Activated T-helper 17 cell treated with anti-CD3 and anti-CD28 coated beads, Interleukin-2, amount 50 U/mL, for 72 hours (primary cell): ENCODE measurements around the gene KRT1. TPM values are rescaled to one million over a fixed set of nuclear protein-coding genes. Genes with fewer than 3 reads are reported as not detected.

Experiments
- ATAC-seq: fragments of 150-1000 bp; cut with Tn5 transposase; replicated peaks from 2 replicates; pipeline ENCODE4 v1.10.0; 2021; ENCODE audit warnings: mild to moderate bottlenecking, moderate library complexity
- H3K27ac Mint-ChIP-seq: one replicate; pipeline ENCODE4 v1.8.0; 2022; ENCODE audit warnings: mixed read lengths
- H3K27me3 Mint-ChIP-seq: one replicate; pipeline ENCODE4 v1.8.0; 2022; ENCODE audit warnings: mixed read lengths
- H3K36me3 Mint-ChIP-seq: one replicate; pipeline ENCODE4 v1.8.0; 2022; ENCODE audit warnings: low read depth, mild to moderate bottlenecking, mixed read lengths
- H3K4me1 Mint-ChIP-seq: one replicate; pipeline ENCODE4 v1.8.0; 2022; ENCODE audit warnings: mixed read lengths
- H3K4me3 Mint-ChIP-seq: one replicate; pipeline ENCODE4 v1.8.0; 2022; ENCODE audit warnings: mild to moderate bottlenecking, mixed read lengths
- H3K9me3 Mint-ChIP-seq: one replicate; pipeline ENCODE4 v1.8.0; 2022; ENCODE audit warnings: mixed read lengths
- total RNA-seq, 2 donors: library from RNA; stranded (reverse); gene quantifications; one replicate each; pipeline ENCODE4 v1.2.3, GENCODE V29; 2022

The KRT1 gene
- total RNA-seq, 2 donors from 2014 or later: not detected

DNA sequence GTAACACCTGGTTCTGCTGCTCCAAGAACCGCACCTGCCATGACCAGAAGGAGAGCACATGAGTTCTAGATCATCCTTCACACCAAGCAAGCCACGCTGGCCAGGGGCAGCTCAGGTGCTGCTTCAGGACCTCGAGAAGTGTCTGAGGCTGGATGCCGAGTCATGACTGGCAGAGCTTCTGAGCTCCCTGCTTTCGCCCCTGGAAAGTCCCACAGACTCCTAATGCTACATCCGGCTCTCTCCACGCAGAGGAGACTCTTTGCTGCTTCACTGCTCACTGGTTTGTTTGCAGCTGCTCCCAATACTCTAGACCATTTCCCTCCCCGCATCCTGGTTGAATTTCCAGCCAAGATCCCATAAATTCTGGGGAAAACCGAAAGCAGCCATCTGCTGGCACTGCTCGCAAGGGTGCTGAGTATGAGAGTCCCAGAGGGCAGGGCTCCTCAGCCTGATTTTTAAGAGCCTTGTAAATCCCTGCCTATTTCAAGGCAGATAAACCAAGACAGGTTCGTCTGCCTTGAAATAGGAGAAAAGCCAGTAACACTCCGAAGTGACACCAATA lies 29.6 kb downstream of the KRT1 start:
- Mint-ChIP-seq H3K4me3 (no peak overlapping the region), H3K36me3 (no peaks in the 10 kb centered on the region), H3K9me3 (no peaks in the 10 kb centered on the region), H3K27me3 (peaks cover 3% of the 10 kb centered on the region), H3K4me1 (peaks cover 18% of the 10 kb centered on the region), H3K27ac (no peak overlapping the region)
- no peak for ATAC-seq

- H3K9me3 Mint-ChIP-seq: no peaks in the 10 kb centered on the region
- H3K36me3 Mint-ChIP-seq: no peaks in the 10 kb centered on the region
- H3K4me1 Mint-ChIP-seq: peaks cover 27% of the 10 kb centered on the region
- peak overlapping the region; percentile 62 for H3K27ac Mint-ChIP-seq
- no peak overlapping the region for H3K4me3 Mint-ChIP-seq
- ATAC-seq: no peak
- H3K27me3 Mint-ChIP-seq: peaks cover 3% of the 10 kb centered on the region
Measured at GRCh38 chr12:52649066-52649465, 31.1 kb downstream of the KRT1 start.

DNA sequence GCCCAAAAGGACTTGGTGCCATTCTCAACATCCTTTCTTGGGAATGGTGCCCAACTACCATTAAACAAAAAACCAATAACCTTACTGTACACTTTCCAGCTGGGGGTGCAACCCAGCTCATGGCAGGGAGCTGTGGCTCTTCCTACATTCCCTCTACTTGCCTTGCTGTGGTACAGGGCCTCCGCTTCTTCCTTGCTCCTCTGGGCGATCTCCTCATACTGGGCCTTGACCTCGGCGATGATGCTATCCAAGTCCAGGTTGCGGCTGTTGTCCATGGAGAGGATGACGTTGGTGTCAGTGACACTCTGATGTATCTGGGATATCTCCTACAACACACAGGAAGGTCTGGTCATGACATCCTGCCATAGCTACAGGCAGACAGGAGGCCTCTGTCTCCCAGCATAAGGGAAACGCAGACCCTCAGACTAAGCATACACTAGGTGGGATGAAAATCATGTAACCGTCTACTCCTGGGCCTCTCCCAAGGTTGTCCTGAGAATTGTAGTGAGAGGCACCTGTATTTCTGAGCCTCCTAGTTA lies 32.1 kb downstream of the KRT1 start:
- Mint-ChIP-seq H3K27me3 (peaks cover 3% of the 10 kb centered on the region), H3K27ac (no peak overlapping the region), H3K9me3 (no peaks in the 10 kb centered on the region), H3K4me1 (peaks cover 27% of the 10 kb centered on the region), H3K4me3 (no peak overlapping the region), H3K36me3 (no peaks in the 10 kb centered on the region)
- ATAC-seq: no peak

GRCh38 chr12:52647601-52648000 lies 32.6 kb downstream of the KRT1 start:
- Mint-ChIP-seq H3K9me3 (no peaks in the 10 kb centered on the region), H3K4me1 (peaks cover 27% of the 10 kb centered on the region), H3K4me3 (no peak overlapping the region), H3K27me3 (peaks cover under 1% of the 10 kb centered on the region), H3K27ac (no peak overlapping the region), H3K36me3 (no peaks in the 10 kb centered on the region)
- no peak for ATAC-seq

GRCh38 chr12:52646613-52647012 lies 33.6 kb downstream of the KRT1 start:
- Mint-ChIP-seq H3K4me3 (no peak overlapping the region), H3K4me1 (peaks cover 30% of the 10 kb centered on the region), H3K9me3 (no peaks in the 10 kb centered on the region), H3K36me3 (no peaks in the 10 kb centered on the region), H3K27me3 (no peaks in the 10 kb centered on the region), H3K27ac (no peak overlapping the region)
- ATAC-seq: no peak

DNA sequence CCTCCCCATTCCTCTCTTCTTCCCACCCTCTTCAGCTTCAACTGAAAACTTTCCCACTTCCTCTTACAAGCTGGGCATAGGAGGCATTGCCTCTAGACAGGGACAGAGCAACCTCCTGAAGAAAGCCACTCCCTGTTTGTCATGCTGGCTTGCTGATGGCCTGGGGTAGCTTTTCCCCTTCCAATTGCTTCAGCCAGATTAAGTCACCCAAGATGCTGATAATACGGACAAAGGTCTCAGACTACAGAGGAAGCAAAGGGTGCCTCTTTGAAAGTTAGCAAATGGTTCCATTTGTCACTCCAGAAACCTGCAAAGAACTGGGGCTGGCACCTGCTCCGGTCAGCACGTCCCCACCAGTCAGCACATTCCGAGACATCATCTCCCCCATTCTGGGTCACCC lies 34.2 kb downstream of the KRT1 start:
- Mint-ChIP-seq H3K4me3 (peak overlapping the region; percentile 31), H3K27ac (peak overlapping the region; percentile 76), H3K4me1 (peaks cover 31% of the 10 kb centered on the region), H3K27me3 (no peaks in the 10 kb centered on the region), H3K36me3 (no peaks in the 10 kb centered on the region), H3K9me3 (no peaks in the 10 kb centered on the region)
- no peak for ATAC-seq

DNA sequence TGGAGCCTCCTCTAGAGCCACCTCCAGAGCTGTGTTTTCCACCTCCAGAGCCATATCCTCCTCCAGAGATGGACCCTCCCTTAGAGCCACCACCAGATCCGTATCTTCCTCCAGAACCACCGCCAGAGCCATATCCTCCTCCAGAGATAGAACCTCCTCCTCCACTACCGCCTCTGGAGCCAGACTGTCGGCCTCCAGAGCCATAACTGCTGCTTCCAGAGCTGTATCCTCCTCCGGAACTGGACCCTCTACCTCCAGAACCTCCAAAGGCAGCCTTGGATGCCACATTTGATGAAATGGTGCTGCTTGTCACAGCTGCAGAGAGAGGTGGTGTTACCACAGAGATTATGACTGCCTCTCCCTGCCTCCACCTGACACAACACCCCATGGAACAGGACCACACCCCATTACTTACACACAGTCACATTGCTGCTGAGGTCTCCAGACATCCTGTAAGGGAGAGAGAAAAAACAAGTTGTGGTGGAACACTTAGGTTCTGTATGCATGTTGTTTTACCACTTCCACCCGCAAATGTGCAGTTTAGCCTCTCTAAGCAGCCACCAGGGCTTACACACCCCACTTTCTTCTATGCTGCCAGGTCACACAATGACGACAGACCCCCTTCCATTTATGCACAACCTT lies 35.0 kb downstream of the KRT1 start:
- Mint-ChIP-seq H3K27me3 (no peaks in the 10 kb centered on the region), H3K4me1 (peaks cover 31% of the 10 kb centered on the region)

GRCh38 chr12:52644078-52644415 lies 36.2 kb downstream of the KRT1 start:
- Mint-ChIP-seq H3K4me1 (peaks cover 26% of the 10 kb centered on the region), H3K27ac (no peak overlapping the region), H3K4me3 (no peak overlapping the region), H3K9me3 (no peaks in the 10 kb centered on the region), H3K36me3 (no peaks in the 10 kb centered on the region), H3K27me3 (no peaks in the 10 kb centered on the region)
- no peak for ATAC-seq

More for the DNA sequence above, 35.0 kb downstream of the KRT1 start:
- no peaks in the 10 kb centered on the region for H3K36me3 Mint-ChIP-seq
- H3K4me3 Mint-ChIP-seq: peak overlapping the region; percentile 31
- H3K27ac Mint-ChIP-seq: peak overlapping the region; percentile 76
- ATAC-seq: peak; percentile 77
- H3K9me3 Mint-ChIP-seq: no peaks in the 10 kb centered on the region

GRCh38 chr12:52643233-52644077 lies 36.8 kb downstream of the KRT1 start:
- Mint-ChIP-seq H3K27ac (no peak overlapping the region), H3K4me1 (peaks cover 24% of the 10 kb centered on the region), H3K4me3 (no peak overlapping the region), H3K27me3 (no peaks in the 10 kb centered on the region), H3K9me3 (no peaks in the 10 kb centered on the region), H3K36me3 (no peaks in the 10 kb centered on the region)
- ATAC-seq: no peak

DNA sequence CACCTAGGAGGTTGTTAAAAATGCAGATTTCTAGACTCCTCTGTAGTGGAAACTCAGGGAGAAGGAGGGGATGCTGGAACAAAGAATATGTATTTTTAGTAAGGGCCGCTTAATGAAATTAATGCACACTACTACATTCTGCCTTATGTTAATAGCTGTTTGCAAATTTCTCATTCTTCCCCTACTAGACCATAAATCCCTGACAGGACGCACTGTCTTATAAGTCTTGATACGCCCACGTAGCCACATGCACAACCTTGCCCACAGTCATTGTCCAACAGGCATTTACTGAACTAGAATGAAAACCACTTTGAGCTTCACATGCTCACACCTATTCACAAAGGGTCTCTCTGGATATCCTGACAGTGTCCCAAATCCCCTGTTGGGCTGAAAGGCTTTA lies 38.7 kb downstream of the KRT1 start:
- Mint-ChIP-seq H3K36me3 (no peaks in the 10 kb centered on the region), H3K9me3 (no peaks in the 10 kb centered on the region), H3K4me3 (no peak overlapping the region), H3K4me1 (peaks cover 21% of the 10 kb centered on the region), H3K27ac (no peak overlapping the region), H3K27me3 (peaks cover 3% of the 10 kb centered on the region)
- ATAC-seq: no peak

DNA sequence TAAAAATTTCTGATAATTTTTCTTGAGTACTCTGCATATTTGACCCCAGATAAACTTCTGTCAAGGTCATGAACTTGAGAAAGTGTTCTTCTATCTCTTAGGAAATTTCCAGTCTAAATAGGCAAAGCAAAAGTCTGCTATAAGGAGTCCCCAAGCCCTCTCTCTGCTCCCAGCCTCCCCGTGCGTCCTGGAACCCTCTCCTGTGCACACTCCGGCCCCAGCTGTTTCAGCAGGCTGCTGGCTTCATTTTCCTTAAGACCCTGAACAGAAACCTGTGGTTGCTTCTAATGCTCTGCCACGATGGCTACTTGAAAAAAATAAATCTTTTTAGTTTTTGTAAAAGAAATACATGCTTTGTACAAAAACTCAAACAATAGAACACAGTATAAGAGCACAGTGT lies 42.9 kb downstream of the KRT1 start:
- H3K4me3 Mint-ChIP-seq: no peak overlapping the region
- peaks cover 10% of the 10 kb centered on the region for H3K4me1 Mint-ChIP-seq
- H3K36me3 Mint-ChIP-seq: no peaks in the 10 kb centered on the region
- H3K9me3 Mint-ChIP-seq: no peaks in the 10 kb centered on the region
- no peak overlapping the region for H3K27ac Mint-ChIP-seq
- ATAC-seq: no peak
- peaks cover 7% of the 10 kb centered on the region for H3K27me3 Mint-ChIP-seq

GRCh38 chr12:52636592-52637258 lies 43.5 kb downstream of the KRT1 start:
- Mint-ChIP-seq H3K27me3 (peaks cover 7% of the 10 kb centered on the region), H3K36me3 (no peaks in the 10 kb centered on the region), H3K4me1 (peaks cover 13% of the 10 kb centered on the region), H3K4me3 (no peak overlapping the region), H3K27ac (no peak overlapping the region), H3K9me3 (no peaks in the 10 kb centered on the region)
- ATAC-seq: no peak

DNA sequence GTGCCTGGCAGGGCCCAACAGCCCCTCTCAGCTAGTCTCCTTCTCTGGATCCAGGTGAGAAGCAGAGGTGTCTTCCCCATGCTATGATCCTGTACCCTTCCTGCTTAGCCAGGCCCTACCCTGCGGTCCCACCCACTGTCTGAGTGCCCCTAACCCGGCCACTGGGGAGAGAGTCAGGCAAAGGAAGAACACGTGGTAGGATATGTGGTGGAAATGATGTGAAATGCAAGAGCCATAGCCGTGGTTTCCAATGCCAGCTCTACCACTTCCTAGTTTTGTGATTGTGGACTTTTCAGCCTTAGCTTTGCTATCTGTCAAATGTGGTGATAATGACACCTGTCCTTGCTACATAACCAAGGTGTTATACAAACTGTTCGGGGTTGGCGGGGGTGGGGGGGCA lies 44.0 kb downstream of the KRT1 start:
- no peak overlapping the region for H3K27ac Mint-ChIP-seq
- no peak overlapping the region for H3K4me3 Mint-ChIP-seq
- no peaks in the 10 kb centered on the region for H3K36me3 Mint-ChIP-seq
- no peak for ATAC-seq
- H3K9me3 Mint-ChIP-seq: no peaks in the 10 kb centered on the region
- H3K4me1 Mint-ChIP-seq: peaks cover 10% of the 10 kb centered on the region
- H3K27me3 Mint-ChIP-seq: peaks cover 7% of the 10 kb centered on the region

DNA sequence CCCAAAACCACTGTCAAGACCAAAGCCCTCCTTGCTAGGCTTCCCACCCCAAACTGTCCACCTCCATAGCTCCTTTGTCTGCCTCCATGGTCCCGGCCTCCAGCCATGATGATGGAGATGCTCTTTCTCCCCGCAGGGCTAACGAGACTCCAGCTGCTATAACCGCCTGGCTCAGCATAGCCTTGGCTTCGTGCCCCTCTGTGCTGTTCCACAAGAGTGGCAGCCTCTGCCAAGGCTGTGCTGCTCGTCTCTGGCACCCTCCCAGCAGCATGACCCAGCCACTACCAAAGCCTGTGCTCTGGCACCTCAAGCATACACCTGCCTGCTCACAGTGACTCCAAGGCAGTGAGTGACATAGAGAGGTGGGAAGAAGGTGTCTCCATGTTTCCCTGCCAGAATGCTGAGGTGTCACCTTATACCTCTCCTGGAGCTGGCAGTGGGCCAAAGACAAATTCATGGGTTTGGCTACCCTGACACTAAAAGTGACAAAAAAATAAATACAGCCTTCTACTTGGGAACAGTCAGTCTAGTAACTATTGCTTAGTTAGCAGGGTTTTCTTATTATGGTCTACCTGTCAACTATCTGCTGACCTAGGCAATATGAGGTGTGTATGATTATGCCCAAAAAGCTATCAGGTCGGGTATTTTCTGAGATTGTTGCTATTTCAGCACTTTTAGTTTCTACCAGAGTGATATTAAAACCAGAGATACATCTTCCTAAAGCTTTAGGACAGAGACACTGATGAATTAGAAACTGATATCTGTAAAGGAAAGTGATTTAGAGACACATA lies 45.7 kb downstream of the KRT1 start:
- H3K27me3 Mint-ChIP-seq: peaks cover 7% of the 10 kb centered on the region
- H3K4me3 Mint-ChIP-seq: no peak overlapping the region
- no peaks in the 10 kb centered on the region for H3K9me3 Mint-ChIP-seq
- no peak for ATAC-seq
- H3K4me1 Mint-ChIP-seq: peaks cover 20% of the 10 kb centered on the region
- no peak overlapping the region for H3K27ac Mint-ChIP-seq
- H3K36me3 Mint-ChIP-seq: no peaks in the 10 kb centered on the region
